HCT116 (cell line): ENCODE results near the gene RBM14. TPM values are rescaled to one million over a fixed set of nuclear protein-coding genes. Genes with fewer than 3 reads are reported as not detected.
"Not testable (repeated sequence)": the region's sequence is repeated elsewhere in the genome, so short reads cannot be mapped to it uniquely, and the experiment has no call there.

Source experiments
- ATAC-seq: fragments of 200-7000 bp; cut with Tn5 transposase; 2 replicates; pipeline ENCODE4 v1.9.1; 2020; ENCODE audit warnings: mild to moderate bottlenecking, moderate library complexity
- BruUV-seq: library from RNA; stranded (reverse); fragments of 400-500 nt; replicated peaks from 2 replicates; lab custom pipeline; 2021; lab: Mats Ljungman, UMichigan
- CTCF ChIA-PET: fragments of 300-600 bp; sonication (Branson Sonifier 250); formaldehyde crosslinking; loops from one replicate; lab custom pipeline; 2021; ENCODE audit warnings: antibody characterized with exemption; lab: Charles Lee
- POLR2A ChIA-PET: fragments of 300-600, 350-600 bp; sonication (Branson Sonifier 250); formaldehyde crosslinking; loops from one replicate; lab custom pipeline; 2021; ENCODE audit warnings: antibody characterized with exemption; lab: Charles Lee
- RAD21 ChIA-PET, 2 experiments: fragments of 300-600 bp; sonication (Branson Sonifier 250); formaldehyde crosslinking; loops; one replicate each; lab custom pipeline; 2023; ENCODE audit warnings: low total read pairs in 2 of 2; ENCODE audit not compliant: uncharacterized antibody in 2 of 2, unreplicated experiment in 2 of 2, low non-redundant PET in 1 of 2; lab: Charles Lee
- DNase-seq: peaks from one replicate; pipeline ENCODE4 v3.0.0-alpha.2; 2010; ENCODE audit warnings: low read depth, low spot score
- H2AFZ ChIP-seq: fragments of 200-600 bp; shearing (Covaris generic), sonication (generic); 2 replicates; pipeline ENCODE4 v1.6.1; 2017; ENCODE audit warnings: low read depth, mixed run types, mixed read lengths, antibody characterized with exemption, low read length; ENCODE audit not compliant: poor library complexity, severe bottlenecking
- H3K27ac ChIP-seq: 2 replicates; pipeline ENCODE4 v1.5.1; 2012; ENCODE audit warnings: low read depth, low read length
- H3K27me3 ChIP-seq: fragments of 200-600 bp; sonication (generic); 2 replicates; pipeline ENCODE4 v1.6.1; 2016; ENCODE audit warnings: mixed run types, low read length, mixed read lengths; ENCODE audit not compliant: insufficient read depth
- H3K36me3 ChIP-seq, 2 experiments: fragments of 200-500 bp in 1 of 2; fragments of 200-600 bp in 1 of 2; sonication (Bioruptor generic) in 1 of 2; sonication (generic) in 1 of 2; 2 replicates each; pipeline versions ENCODE4 v1.5.1 to v1.6.1; 2014 to 2016; ENCODE audit warnings: low read length in 2 of 2, inconsistent platforms in 1 of 2, mixed read lengths in 1 of 2, mixed run types in 1 of 2; ENCODE audit not compliant: insufficient read depth in 2 of 2, control insufficient read depth in 1 of 2
- H3K4me1 ChIP-seq, 2 experiments: fragments of 200-600 bp in 1 of 2; sonication (generic) in 1 of 2; 2 replicates each; pipeline versions ENCODE4 v1.5.1 to v1.6.1; 2012 to 2017; ENCODE audit warnings: low read length in 2 of 2, inconsistent platforms in 1 of 2, mild to moderate bottlenecking in 1 of 2, mixed read lengths in 1 of 2, mixed run types in 1 of 2, moderate library complexity in 1 of 2; ENCODE audit not compliant: insufficient read depth in 2 of 2, control insufficient read depth in 1 of 2
- H3K4me2 ChIP-seq: fragments of 200-600 bp; sonication (generic); 2 replicates; pipeline ENCODE4 v1.6.1; 2017; ENCODE audit warnings: mixed run types, low read length, mixed read lengths
- H3K4me3 ChIP-seq, 2 experiments: fragments of 200-600 bp in 1 of 2; sonication (generic) in 1 of 2; replicated peaks in 1 of 2; 2 replicates each; pipeline ENCODE4 v1.5.1; 2011 to 2016; ENCODE audit warnings: low read length in 2 of 2, control low read depth in 1 of 2, low read depth in 1 of 2, mild to moderate bottlenecking in 1 of 2, mixed read lengths in 1 of 2, mixed run types in 1 of 2
- H3K79me2 ChIP-seq: fragments of 200-600 bp; sonication (generic); 2 replicates; pipeline ENCODE4 v1.6.1; 2017; ENCODE audit warnings: mild to moderate bottlenecking, mixed run types, low read length, moderate library complexity, mixed read lengths; ENCODE audit not compliant: insufficient read depth
- H3K9ac ChIP-seq: fragments of 200-600 bp; sonication (generic); 2 replicates; pipeline ENCODE4 v1.6.1; 2016; ENCODE audit warnings: low read length, mixed read lengths
- H3K9me2 ChIP-seq: fragments of 200-600 bp; sonication (generic), shearing (Covaris generic); 2 replicates; pipeline ENCODE4 v1.6.1; 2017; ENCODE audit warnings: mixed run types, mild to moderate bottlenecking, moderate library complexity; ENCODE audit not compliant: insufficient read depth
- H3K9me3 ChIP-seq, 2 experiments: fragments of 200-500 bp in 1 of 2; fragments of 200-600 bp in 1 of 2; sonication (Bioruptor generic) in 1 of 2; sonication (generic) in 1 of 2; 2 replicates each; pipeline ENCODE4 v1.6.1; 2014 to 2017; ENCODE audit warnings: low read length in 2 of 2, mixed read lengths in 2 of 2, inconsistent platforms in 1 of 2, low read depth in 1 of 2, mild to moderate bottlenecking in 1 of 2, mixed run types in 1 of 2, moderate library complexity in 1 of 2; ENCODE audit not compliant: control insufficient read depth in 1 of 2, insufficient read depth in 1 of 2
- H4K20me1 ChIP-seq: fragments of 200-600 bp; sonication (generic), shearing (Covaris generic); 2 replicates; pipeline ENCODE4 v1.6.1; 2017; ENCODE audit warnings: mixed run types, mild to moderate bottlenecking, moderate library complexity; ENCODE audit not compliant: insufficient read depth
- ATF3 ChIP-seq: IDR thresholded peaks from 2 replicates; pipeline ENCODE4 v1.6.1; 2012
- CBX3 ChIP-seq: IDR thresholded peaks from 2 replicates; pipeline ENCODE4 v1.6.1; 2012; ENCODE audit warnings: low read depth
- MAX ChIP-seq: IDR thresholded peaks from 2 replicates; pipeline ENCODE4 v1.6.1; 2012
- POLR2A ChIP-seq: IDR thresholded peaks from 2 replicates; pipeline ENCODE4 v1.7.0; 2011; ENCODE audit warnings: borderline replicate concordance; ENCODE audit not compliant: insufficient read depth, insufficient read length; ENCODE audit errors: extremely low read depth
- POLR2AphosphoS5 ChIP-seq: IDR thresholded peaks from 2 replicates; pipeline ENCODE4 v1.6.1; 2011; ENCODE audit warnings: mild to moderate bottlenecking, low read depth, low read length, moderate library complexity
- SIN3A ChIP-seq: IDR thresholded peaks from 2 replicates; pipeline ENCODE4 v1.6.1; 2012; ENCODE audit warnings: low read depth
- SRF ChIP-seq: IDR thresholded peaks from 2 replicates; pipeline ENCODE4 v1.6.1; 2012; ENCODE audit warnings: low read depth
- YY1 ChIP-seq: IDR thresholded peaks from 2 replicates; pipeline ENCODE4 v1.6.1; 2011; ENCODE audit warnings: low read length, low read depth, moderate library complexity, mild to moderate bottlenecking; ENCODE audit not compliant: insufficient replicate concordance; ENCODE audit errors: extremely low read depth
- ZFX ChIP-seq: fragments of 450-650 bp; IDR thresholded peaks from 2 replicates; pipeline ENCODE4 v1.6.1; 2017
- intact Hi-C: fragments of 100-400 bp; cut with micrococcal nuclease; formaldehyde crosslinking; loops from 2 replicates; pipeline ENCODE4 v1.10.0; 2022
- total RNA-seq: library from RNA; stranded (reverse); gene quantifications from one replicate; pipeline ENCODE4 v1.2.1, GENCODE V29; 2021; ENCODE audit not compliant: unreplicated experiment
- TF ChIP-seq, protein P1 (sequence below): IDR thresholded peaks from 2 replicates; pipeline ENCODE4 v1.6.1; 2012; ENCODE audit warnings: low read depth
- TF ChIP-seq, protein P2 (sequence below), 3 experiments: fragments of 200-600 bp in 1 of 3; sonication (generic) in 1 of 3; IDR thresholded peaks in 2 of 3; conservative IDR thresholded peaks in 1 of 3; 2 replicates each; pipeline ENCODE4 v1.5.1; 2012 to 2017; ENCODE audit warnings: low read depth in 2 of 3, low read length in 2 of 3, antibody characterized with exemption in 1 of 3, borderline replicate concordance in 1 of 3, control low read depth in 1 of 3, mild to moderate bottlenecking in 1 of 3, mixed read lengths in 1 of 3, mixed run types in 1 of 3, moderate library complexity in 1 of 3; ENCODE audit not compliant: insufficient read depth in 1 of 3

Gene RBM14
- total RNA-seq, 1 experiment from 2014 or later = 95.3 TPM

DNA sequence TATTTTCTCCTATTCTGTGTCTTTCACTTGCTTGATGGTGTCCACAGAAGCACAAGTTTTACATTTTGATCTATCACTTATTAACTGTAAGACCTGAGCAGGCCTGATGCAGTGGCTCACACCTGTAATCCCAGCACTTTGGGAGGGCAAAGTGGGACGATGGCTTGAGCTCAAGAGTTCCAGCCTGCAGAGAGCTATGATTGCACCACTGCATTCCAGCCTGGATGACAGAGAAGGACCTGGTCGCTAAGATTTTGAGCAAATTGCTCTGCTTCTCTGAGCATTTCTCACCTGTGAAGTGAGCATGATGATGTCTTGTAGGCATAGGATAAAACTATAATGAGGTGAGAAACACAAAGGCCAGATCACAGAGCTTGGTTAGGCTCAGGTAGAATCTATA lies 30.3 kb upstream of the RBM14 start (continued):
- TF ChIP-seq, protein P1, sequence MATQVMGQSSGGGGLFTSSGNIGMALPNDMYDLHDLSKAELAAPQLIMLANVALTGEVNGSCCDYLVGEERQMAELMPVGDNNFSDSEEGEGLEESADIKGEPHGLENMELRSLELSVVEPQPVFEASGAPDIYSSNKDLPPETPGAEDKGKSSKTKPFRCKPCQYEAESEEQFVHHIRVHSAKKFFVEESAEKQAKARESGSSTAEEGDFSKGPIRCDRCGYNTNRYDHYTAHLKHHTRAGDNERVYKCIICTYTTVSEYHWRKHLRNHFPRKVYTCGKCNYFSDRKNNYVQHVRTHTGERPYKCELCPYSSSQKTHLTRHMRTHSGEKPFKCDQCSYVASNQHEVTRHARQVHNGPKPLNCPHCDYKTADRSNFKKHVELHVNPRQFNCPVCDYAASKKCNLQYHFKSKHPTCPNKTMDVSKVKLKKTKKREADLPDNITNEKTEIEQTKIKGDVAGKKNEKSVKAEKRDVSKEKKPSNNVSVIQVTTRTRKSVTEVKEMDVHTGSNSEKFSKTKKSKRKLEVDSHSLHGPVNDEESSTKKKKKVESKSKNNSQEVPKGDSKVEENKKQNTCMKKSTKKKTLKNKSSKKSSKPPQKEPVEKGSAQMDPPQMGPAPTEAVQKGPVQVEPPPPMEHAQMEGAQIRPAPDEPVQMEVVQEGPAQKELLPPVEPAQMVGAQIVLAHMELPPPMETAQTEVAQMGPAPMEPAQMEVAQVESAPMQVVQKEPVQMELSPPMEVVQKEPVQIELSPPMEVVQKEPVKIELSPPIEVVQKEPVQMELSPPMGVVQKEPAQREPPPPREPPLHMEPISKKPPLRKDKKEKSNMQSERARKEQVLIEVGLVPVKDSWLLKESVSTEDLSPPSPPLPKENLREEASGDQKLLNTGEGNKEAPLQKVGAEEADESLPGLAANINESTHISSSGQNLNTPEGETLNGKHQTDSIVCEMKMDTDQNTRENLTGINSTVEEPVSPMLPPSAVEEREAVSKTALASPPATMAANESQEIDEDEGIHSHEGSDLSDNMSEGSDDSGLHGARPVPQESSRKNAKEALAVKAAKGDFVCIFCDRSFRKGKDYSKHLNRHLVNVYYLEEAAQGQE = no peak
- TF ChIP-seq ATF3 = no peak
- no peak for TF ChIP-seq POLR2AphosphoS5
- no peak for TF ChIP-seq SRF
- no peak for TF ChIP-seq CBX3
- TF ChIP-seq, protein P2, sequence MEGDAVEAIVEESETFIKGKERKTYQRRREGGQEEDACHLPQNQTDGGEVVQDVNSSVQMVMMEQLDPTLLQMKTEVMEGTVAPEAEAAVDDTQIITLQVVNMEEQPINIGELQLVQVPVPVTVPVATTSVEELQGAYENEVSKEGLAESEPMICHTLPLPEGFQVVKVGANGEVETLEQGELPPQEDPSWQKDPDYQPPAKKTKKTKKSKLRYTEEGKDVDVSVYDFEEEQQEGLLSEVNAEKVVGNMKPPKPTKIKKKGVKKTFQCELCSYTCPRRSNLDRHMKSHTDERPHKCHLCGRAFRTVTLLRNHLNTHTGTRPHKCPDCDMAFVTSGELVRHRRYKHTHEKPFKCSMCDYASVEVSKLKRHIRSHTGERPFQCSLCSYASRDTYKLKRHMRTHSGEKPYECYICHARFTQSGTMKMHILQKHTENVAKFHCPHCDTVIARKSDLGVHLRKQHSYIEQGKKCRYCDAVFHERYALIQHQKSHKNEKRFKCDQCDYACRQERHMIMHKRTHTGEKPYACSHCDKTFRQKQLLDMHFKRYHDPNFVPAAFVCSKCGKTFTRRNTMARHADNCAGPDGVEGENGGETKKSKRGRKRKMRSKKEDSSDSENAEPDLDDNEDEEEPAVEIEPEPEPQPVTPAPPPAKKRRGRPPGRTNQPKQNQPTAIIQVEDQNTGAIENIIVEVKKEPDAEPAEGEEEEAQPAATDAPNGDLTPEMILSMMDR (IDR thresholded peaks at IDR 0.05 in 2 of 3, conservative IDR thresholded peaks at IDR 0.05 in 1 of 3; ENCODE audit: borderline replicate concordance in 1 of 3, insufficient read depth in 1 of 3, low read depth in 2 of 3, low read length in 2 of 3) = no peak
- TF ChIP-seq POLR2A = no peak
- no peak for TF ChIP-seq MAX
- no peak for TF ChIP-seq SIN3A
- no peak for TF ChIP-seq YY1
- no peak for TF ChIP-seq ZFX

DNA sequence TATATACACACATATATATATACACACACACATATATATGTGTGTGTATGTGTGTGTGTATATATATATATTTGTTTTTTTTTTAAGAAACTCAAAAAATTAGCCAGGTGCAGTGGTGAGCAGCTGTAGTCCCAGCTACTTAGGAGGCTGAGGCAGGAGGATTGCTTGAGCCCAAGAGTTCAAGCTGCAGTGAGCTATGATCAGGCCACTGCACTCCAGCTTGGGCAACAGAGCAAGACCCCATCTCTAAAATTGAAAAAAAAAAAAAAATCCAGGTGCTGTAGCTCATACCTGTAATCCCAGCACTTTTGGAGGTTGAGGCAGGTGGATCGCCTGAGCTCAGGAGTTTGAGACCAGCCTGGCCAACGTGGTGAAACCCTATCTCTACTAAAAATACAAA lies 27.1 kb upstream of the RBM14 start:
- H4K20me1 ChIP-seq, intact Hi-C loops, POLR2A ChIA-PET, CTCF ChIA-PET, H3K4me2 ChIP-seq, H3K36me3 ChIP-seq, H3K27me3 ChIP-seq, BruUV-seq, H3K9ac ChIP-seq, H3K9me3 ChIP-seq, DNase-seq, H3K27ac ChIP-seq, H3K79me2 ChIP-seq, ATAC-seq, H3K9me2 ChIP-seq, RAD21 ChIA-PET, H2AFZ ChIP-seq, H3K4me3 ChIP-seq: not testable (repeated sequence)
- H3K4me1 ChIP-seq = peaks cover 4 to 20% of the 10 kb centered on the region in 2 experiments
